ENCODE data around the gene LCA5.

DNA sequence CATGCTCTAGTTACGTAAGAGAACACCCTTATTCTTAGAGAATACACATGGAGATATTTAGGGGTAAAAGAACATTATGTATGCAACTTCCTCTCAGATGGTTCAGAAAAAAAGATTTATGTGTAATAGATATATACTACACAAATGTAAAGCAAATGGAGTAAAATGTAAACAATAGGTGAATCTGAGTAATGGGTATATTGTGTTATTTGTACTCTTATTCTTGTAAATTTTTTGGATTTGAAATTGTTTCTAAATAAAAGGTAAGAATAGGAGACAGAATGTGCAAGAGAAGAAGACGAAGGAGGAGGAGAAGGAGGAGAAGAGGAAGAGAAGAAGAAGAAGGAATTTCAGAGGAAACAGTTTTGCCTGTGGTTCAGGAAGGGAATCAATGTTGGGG, 22.5 kb upstream of the LCA5 start:
- TF ChIP-seq, protein P1, sequence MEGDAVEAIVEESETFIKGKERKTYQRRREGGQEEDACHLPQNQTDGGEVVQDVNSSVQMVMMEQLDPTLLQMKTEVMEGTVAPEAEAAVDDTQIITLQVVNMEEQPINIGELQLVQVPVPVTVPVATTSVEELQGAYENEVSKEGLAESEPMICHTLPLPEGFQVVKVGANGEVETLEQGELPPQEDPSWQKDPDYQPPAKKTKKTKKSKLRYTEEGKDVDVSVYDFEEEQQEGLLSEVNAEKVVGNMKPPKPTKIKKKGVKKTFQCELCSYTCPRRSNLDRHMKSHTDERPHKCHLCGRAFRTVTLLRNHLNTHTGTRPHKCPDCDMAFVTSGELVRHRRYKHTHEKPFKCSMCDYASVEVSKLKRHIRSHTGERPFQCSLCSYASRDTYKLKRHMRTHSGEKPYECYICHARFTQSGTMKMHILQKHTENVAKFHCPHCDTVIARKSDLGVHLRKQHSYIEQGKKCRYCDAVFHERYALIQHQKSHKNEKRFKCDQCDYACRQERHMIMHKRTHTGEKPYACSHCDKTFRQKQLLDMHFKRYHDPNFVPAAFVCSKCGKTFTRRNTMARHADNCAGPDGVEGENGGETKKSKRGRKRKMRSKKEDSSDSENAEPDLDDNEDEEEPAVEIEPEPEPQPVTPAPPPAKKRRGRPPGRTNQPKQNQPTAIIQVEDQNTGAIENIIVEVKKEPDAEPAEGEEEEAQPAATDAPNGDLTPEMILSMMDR (IDR thresholded peaks at IDR 0.05; ENCODE audit: low read length) = no peak
- no peak for TF ChIP-seq EZH2 (IDR thresholded peaks at IDR 0.05; ENCODE audit: borderline replicate concordance, low read length)
